Endothelial cell of umbilical vein (primary cell): ENCODE data around the gene NELFA. TPM values are rescaled to one million over a fixed set of nuclear protein-coding genes. Genes with fewer than 3 reads are reported as not detected.

Experiments
- BruUV-seq: library from RNA; stranded (reverse); fragments of 400-500 nt; replicated peaks from 2 replicates; lab custom pipeline; 2021; lab: Mats Ljungman, UMichigan
- CTCF ChIA-PET: fragments of 300-600, 350-600 bp; sonication (Branson Sonifier 250); formaldehyde crosslinking; loops from one replicate; lab custom pipeline; 2021; ENCODE audit warnings: antibody characterized with exemption, inconsistent platforms; lab: Charles Lee
- POLR2A ChIA-PET: fragments of 300-600, 350-600 bp; sonication (Branson Sonifier 250); formaldehyde crosslinking; loops from one replicate; lab custom pipeline; 2021; ENCODE audit warnings: antibody characterized with exemption, inconsistent platforms; lab: Charles Lee
- DNase-seq: peaks from one replicate; pipeline ENCODE4 v3.0.0-alpha.2; 2011; ENCODE audit warnings: low read depth, low spot score
- FAIRE-seq: peaks from 2 replicates; lab custom pipeline; 2011; peaks lifted over from hg19 to GRCh38; lab: Jason Lieb, UNC
- H2AFZ ChIP-seq: 2 replicates; pipeline ENCODE4 v1.6.0; 2012; ENCODE audit warnings: low read depth, low read length, control low read depth, inconsistent platforms
- H3K27ac ChIP-seq: 2 replicates; pipeline ENCODE4 v1.5.1; 2011; ENCODE audit warnings: low read depth, mild to moderate bottlenecking, control low read depth, low read length, moderate library complexity; ENCODE audit not compliant: insufficient read depth
- H3K27me3 ChIP-seq, 2 experiments: 2 replicates each; pipeline versions ENCODE4 v1.6.0 to v1.6.1; 2011; ENCODE audit warnings: low read length in 2 of 2, mixed read lengths in 1 of 2; ENCODE audit not compliant: control insufficient read depth in 2 of 2, insufficient read depth in 2 of 2
- H3K36me3 ChIP-seq, 2 experiments: 2 replicates in 1 of 2; 3 replicates in 1 of 2; pipeline ENCODE4 v1.5.1; 2011; ENCODE audit warnings: low read length in 2 of 2, mild to moderate bottlenecking in 1 of 2, moderate library complexity in 1 of 2; ENCODE audit not compliant: control insufficient read depth in 2 of 2, insufficient read depth in 2 of 2; ENCODE audit errors: extremely low read depth in 1 of 2
- H3K4me1 ChIP-seq: 3 replicates; pipeline ENCODE4 v1.5.1; 2011; ENCODE audit warnings: mild to moderate bottlenecking, low read length; ENCODE audit not compliant: control insufficient read depth, insufficient read depth; ENCODE audit errors: extremely low read depth
- H3K4me2 ChIP-seq: 2 replicates; pipeline ENCODE4 v1.6.1; 2011; ENCODE audit warnings: low read length, control low read depth, mixed read lengths; ENCODE audit not compliant: insufficient read depth
- H3K4me3 ChIP-seq, 3 experiments: fragments of 200-600 bp in 1 of 3; sonication (generic), shearing (Covaris generic) in 1 of 3; replicated peaks in 1 of 3; 2 replicates each; pipeline ENCODE4 v1.5.1; 2011 to 2016; ENCODE audit warnings: control low read depth in 3 of 3, low read length in 3 of 3, mild to moderate bottlenecking in 2 of 3, inconsistent platforms in 1 of 3, low read depth in 1 of 3, moderate library complexity in 1 of 3; ENCODE audit not compliant: insufficient read depth in 1 of 3
- H3K79me2 ChIP-seq: 2 replicates; pipeline ENCODE4 v1.6.0; 2012; ENCODE audit warnings: low read length, inconsistent platforms; ENCODE audit not compliant: control insufficient read depth, insufficient read depth
- H3K9ac ChIP-seq: replicated peaks from 2 replicates; pipeline ENCODE3; 2011; ENCODE audit warnings: low read length, control low read depth; ENCODE audit not compliant: insufficient read depth; ENCODE audit errors: extremely low read depth
- H3K9me1 ChIP-seq: replicated peaks from 3 replicates; pipeline ENCODE4 v1.6.0; 2011; ENCODE audit warnings: mild to moderate bottlenecking, low read length; ENCODE audit not compliant: control insufficient read depth, insufficient read depth; ENCODE audit errors: extremely low read depth
- H3K9me3 ChIP-seq: replicated peaks from 2 replicates; pipeline ENCODE4 v1.5.1; 2012; ENCODE audit warnings: low read length, inconsistent platforms; ENCODE audit not compliant: control insufficient read depth, insufficient read depth
- H4K20me1 ChIP-seq: replicated peaks from 2 replicates; pipeline ENCODE3; 2011; ENCODE audit warnings: mild to moderate bottlenecking, low read length; ENCODE audit not compliant: control insufficient read depth, insufficient read depth; ENCODE audit errors: extremely low read depth
- CTCF ChIP-seq, 2 donors: IDR thresholded peaks; 1 replicate in 1 of 2; 2 replicates in 1 of 2; pipeline ENCODE4 v1.5.1; 2011; ENCODE audit warnings: low read length in 2 of 2, mild to moderate bottlenecking in 2 of 2, moderate library complexity in 2 of 2, control low read depth in 1 of 2, inconsistent platforms in 1 of 2, low read depth in 1 of 2; ENCODE audit not compliant: insufficient read depth in 1 of 2; ENCODE audit errors: extremely low read depth in 1 of 2
- EZH2 ChIP-seq: IDR thresholded peaks from 2 replicates; pipeline ENCODE4 v1.6.1; 2012; ENCODE audit warnings: borderline replicate concordance, low read depth, mild to moderate bottlenecking, moderate library complexity, low read length, inconsistent platforms; ENCODE audit not compliant: severe bottlenecking
- FOS ChIP-seq: IDR thresholded peaks from 2 replicates; pipeline ENCODE4 v1.6.1; 2011; ENCODE audit warnings: mild to moderate bottlenecking, low read length, moderate library complexity, borderline replicate concordance; ENCODE audit not compliant: insufficient read depth
- GATA2 ChIP-seq: IDR thresholded peaks from 2 replicates; pipeline ENCODE4 v1.7.0; 2011; ENCODE audit warnings: low read depth, mild to moderate bottlenecking, moderate library complexity, mixed read lengths, low read length; ENCODE audit not compliant: insufficient read length, insufficient read depth
- JUN ChIP-seq: IDR thresholded peaks from 2 replicates; pipeline ENCODE4 v1.6.1; 2011; ENCODE audit warnings: borderline replicate concordance, low read depth; ENCODE audit not compliant: insufficient read length, insufficient read depth
- MAX ChIP-seq: IDR thresholded peaks from 2 replicates; pipeline ENCODE4 v1.6.1; 2011; ENCODE audit not compliant: insufficient read depth, insufficient read length
- MYC ChIP-seq: IDR thresholded peaks from one replicate; pipeline ENCODE4 v1.6.1; 2011; ENCODE audit warnings: mild to moderate bottlenecking, low read depth, low read length
- POLR2A ChIP-seq: IDR thresholded peaks from 2 replicates; pipeline ENCODE4 v1.6.1; 2012; ENCODE audit warnings: low read depth, mild to moderate bottlenecking, control low read depth, low read length
- POLR2AphosphoS5 ChIP-seq: IDR thresholded peaks from 2 replicates; pipeline ENCODE4 v1.6.1; 2012; ENCODE audit warnings: low read depth, mild to moderate bottlenecking, control low read depth, low read length, moderate library complexity; ENCODE audit not compliant: insufficient read depth
- dilution Hi-C: fragments of 300-500 bp; cut with MboI; formaldehyde crosslinking; loops from one replicate; pipeline ENCODE4 v1.15.0; 2019; ENCODE audit warnings: low sequenced_read_pairs; ENCODE audit not compliant: extremely low pct_ligation_motif_present
- intact Hi-C: fragments of 100-400 bp; cut with micrococcal nuclease; formaldehyde crosslinking; loops from one replicate; pipeline ENCODE4 v1.10.0; 2022
- polyA plus RNA-seq, 4 experiments: library from polyadenylated mRNA; depleted of rRNA in 3 of 4; stranded (reverse) in 3 of 4; unstranded in 1 of 4; fragments of >200 nt; gene quantifications; 2 replicates each; pipeline versions ENCODE4 v1.2.1 to v1.2.3, GENCODE V29; 2011 to 2012; ENCODE audit warnings: missing spikeins in 1 of 4
- total RNA-seq: library from RNA; stranded (reverse); gene quantifications from 2 replicates; pipeline ENCODE4 v1.2.3, GENCODE V29; 2021

The NELFA gene
- total and polyA plus RNA-seq, 2 donors (not counting 3 experiments of a cell fraction or from before 2014, with no cell fraction given), result 22.8 to 30.3 TPM

- DNase-seq (no peak), FAIRE-seq (no peak)
- Histone ChIP-seq H3K9me1 (no peaks in the 10 kb centered on the region), H2AFZ (no peak overlapping the region), H3K4me1 (no peaks in the 10 kb centered on the region), H4K20me1 (no peaks in the 10 kb centered on the region), H3K4me2 (no peak overlapping the region), H3K27ac (no peak overlapping the region), H3K9me3 (no peaks in the 10 kb centered on the region), H3K9ac (no peak overlapping the region), H3K27me3 (no peaks in the 10 kb centered on the region), H3K4me3 (no peak overlapping the region), H3K79me2 (peaks cover 9% of the 10 kb centered on the region), H3K36me3 (peaks cover 10 to 40% of the 10 kb centered on the region in 2 experiments)
- TF ChIP-seq JUN, result no peak
- TF ChIP-seq POLR2AphosphoS5, result no peak
- no peak for TF ChIP-seq FOS
- no peak for TF ChIP-seq EZH2
- no peak for TF ChIP-seq CTCF (IDR thresholded peaks at IDR 0.05; ENCODE audit: extremely low read depth in 1 of 2, insufficient read depth in 1 of 2, low read depth in 1 of 2, low read length in 2 of 2)
- no peak for TF ChIP-seq GATA2
- TF ChIP-seq POLR2A, result no peak
- TF ChIP-seq MYC, result no peak
- TF ChIP-seq MAX, result no peak
- dilution Hi-C loops (no loop called here), intact Hi-C loops (no loop called here)
- ChIA-PET POLR2A (no interaction called here), CTCF (no interaction called here)
- BruUV-seq, result no TSS peak
Measured at GRCh38 chr4:1970926-1971325, 37.8 kb downstream of the NELFA start.
